ENCODE measurements around the gene AGRN.
"Not testable (repeated sequence)": the region's sequence is repeated elsewhere in the genome, so short reads cannot be mapped to it uniquely, and the experiment has no call there.

AGRN gene

GRCh38 chr1:1020000-1020404 lies at the start of gene AGRN:
Gene AGRN (plus strand): TSS chr1:1020120. CDS start chr1:1020173, 53 bp downstream.
- DNase-seq: peak; percentile 28

GRCh38 chr1:970242-970972 lies 49.5 kb upstream of the AGRN start:
- DNase-seq: no peak

- no peak for DNase-seq
Measured at GRCh38 chr1:970973-971730, 48.8 kb upstream of the AGRN start.

- no peak for DNase-seq
Measured at GRCh38 chr1:971751-972506, 48.0 kb upstream of the AGRN start.

GRCh38 chr1:972726-973458 lies 47.0 kb upstream of the AGRN start:
- no peak for DNase-seq

- DNase-seq: no peak
Measured at GRCh38 chr1:973459-974292, 46.2 kb upstream of the AGRN start.

- no peak for DNase-seq
Measured at GRCh38 chr1:974293-974640, 45.7 kb upstream of the AGRN start.

GRCh38 chr1:974687-975328 lies 45.1 kb upstream of the AGRN start:
- DNase-seq: no peak

- DNase-seq: no peak
Measured at GRCh38 chr1:975365-975764, 44.6 kb upstream of the AGRN start.

- peak; percentile 73 for DNase-seq
Measured at GRCh38 chr1:975896-976683, 43.8 kb upstream of the AGRN start.

- DNase-seq: not testable (repeated sequence)
Measured at GRCh38 chr1:976791-977190, 43.1 kb upstream of the AGRN start.

- no peak for DNase-seq
Measured at GRCh38 chr1:978069-978834, 41.7 kb upstream of the AGRN start.

GRCh38 chr1:978835-979743 lies 40.8 kb upstream of the AGRN start:
- no peak for DNase-seq

- no peak for DNase-seq
Measured at GRCh38 chr1:979744-980072, 40.2 kb upstream of the AGRN start.

GRCh38 chr1:980137-980571 lies 39.8 kb upstream of the AGRN start:
- no peak for DNase-seq

- no peak for DNase-seq
Measured at GRCh38 chr1:980602-981395, 39.1 kb upstream of the AGRN start.

- no peak for DNase-seq
Measured at GRCh38 chr1:981491-981954, 38.4 kb upstream of the AGRN start.
